HG03521 (cell line): Measurements from ENCODE around the gene RTF1.

Experiments used
- ATAC-seq: cut with Tn5 transposase; IDR thresholded peaks from one replicate; pipeline ENCODE4 v1.9.1; 2021; ENCODE audit warnings: mild to moderate bottlenecking, moderate library complexity; ENCODE audit not compliant: unreplicated experiment

Gene RTF1

DNA sequence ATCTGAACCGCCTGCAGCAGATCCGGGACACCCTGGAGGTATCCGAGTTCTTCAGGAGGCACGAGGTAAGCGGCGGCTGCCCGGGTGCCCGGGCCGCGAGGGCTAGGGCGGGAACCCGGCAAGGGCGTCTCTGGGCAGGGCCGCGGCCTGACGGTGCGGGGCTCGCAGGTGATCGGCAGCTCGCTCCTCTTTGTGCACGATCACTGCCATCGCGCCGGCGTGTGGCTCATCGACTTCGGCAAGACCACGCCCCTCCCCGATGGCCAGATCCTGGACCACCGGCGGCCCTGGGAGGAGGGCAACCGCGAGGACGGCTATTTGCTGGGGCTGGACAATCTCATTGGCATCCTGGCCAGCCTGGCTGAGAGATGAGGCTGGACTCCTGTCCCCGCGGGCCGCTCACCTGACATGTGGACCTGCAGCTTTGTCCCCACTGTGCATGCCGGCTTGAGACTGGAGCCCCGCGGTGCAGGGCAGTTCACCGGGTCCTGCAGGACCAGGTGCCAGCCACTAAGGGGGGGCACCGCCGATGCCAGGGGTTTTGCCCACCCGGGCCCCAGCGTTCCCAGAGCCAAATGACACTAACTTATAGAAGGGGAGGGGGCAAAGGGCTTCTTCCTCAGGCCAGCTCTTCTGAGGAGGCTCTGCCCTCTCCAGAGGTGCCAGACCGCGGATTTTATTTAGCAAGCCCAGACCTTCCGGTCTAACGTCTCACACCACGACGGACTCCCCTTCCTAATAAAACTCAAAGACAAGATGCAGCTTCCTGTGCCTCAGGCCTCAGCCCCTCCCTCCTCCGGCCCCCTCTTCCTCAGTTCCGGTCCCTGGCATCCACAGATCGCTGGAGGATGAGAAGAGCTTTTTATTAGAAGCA is 86.1 kb downstream of the RTF1 start:
- ATAC-seq: no peak

GRCh38 chr15:41503669-41504010 is 86.7 kb downstream of the RTF1 start:
- no peak for ATAC-seq

GRCh38 chr15:41504751-41505492 is 88.0 kb downstream of the RTF1 start:
- ATAC-seq: no peak

DNA sequence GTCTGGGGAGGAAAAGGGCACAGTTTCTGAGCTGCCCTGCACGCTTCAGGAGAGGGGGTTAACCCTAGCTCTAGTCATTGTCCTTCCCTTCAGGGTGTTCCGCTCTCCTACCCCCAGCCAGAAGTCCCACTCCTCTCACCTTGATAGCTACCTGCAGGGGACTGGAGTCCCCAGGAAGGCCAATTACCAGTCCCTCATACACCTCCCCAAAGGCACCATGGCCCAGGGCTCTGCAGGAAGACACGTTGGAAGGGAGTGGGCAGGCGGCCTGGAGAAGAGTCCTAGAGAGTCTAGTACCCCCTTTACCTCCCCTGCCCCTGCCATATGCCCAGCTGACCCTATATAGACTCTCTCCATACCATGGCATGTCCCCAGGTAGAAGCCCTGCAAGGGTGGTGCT is 88.9 kb downstream of the RTF1 start:
- no peak for ATAC-seq

DNA sequence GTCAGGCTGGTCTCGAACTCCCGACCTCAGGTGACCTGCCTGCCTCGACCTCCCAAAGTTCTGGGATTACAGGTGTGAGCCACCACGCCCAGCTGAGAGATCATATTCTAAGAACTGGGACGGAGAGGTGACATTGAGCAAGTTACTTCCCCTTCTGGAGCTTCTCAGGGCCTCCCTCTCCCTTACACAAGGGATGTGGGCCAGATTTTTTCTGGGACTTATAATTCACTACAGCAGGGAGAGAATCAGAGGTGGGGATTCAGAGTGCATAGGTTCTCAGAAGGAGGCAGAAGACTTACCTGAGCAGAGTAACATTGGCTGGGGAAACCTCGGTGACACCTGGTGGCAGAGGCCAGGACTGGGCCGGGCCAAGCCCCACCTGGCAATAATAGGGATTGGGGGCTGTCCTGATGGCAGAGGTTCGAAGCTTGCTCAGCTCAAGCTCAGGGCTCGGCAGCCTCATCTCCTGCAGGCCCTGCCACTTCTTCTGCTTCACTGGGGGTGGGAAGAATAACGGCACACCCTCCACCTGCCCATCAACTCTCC is 90.0 kb downstream of the RTF1 start:
- ATAC-seq: no peak

- ATAC-seq: no peak
Measured at GRCh38 chr15:41507820-41508290, 91.0 kb downstream of the RTF1 start.

- no peak for ATAC-seq
Measured at GRCh38 chr15:41510728-41511127, 93.8 kb downstream of the RTF1 start.

GRCh38 chr15:41511331-41511898 is 94.5 kb downstream of the RTF1 start:
- ATAC-seq: no peak

DNA sequence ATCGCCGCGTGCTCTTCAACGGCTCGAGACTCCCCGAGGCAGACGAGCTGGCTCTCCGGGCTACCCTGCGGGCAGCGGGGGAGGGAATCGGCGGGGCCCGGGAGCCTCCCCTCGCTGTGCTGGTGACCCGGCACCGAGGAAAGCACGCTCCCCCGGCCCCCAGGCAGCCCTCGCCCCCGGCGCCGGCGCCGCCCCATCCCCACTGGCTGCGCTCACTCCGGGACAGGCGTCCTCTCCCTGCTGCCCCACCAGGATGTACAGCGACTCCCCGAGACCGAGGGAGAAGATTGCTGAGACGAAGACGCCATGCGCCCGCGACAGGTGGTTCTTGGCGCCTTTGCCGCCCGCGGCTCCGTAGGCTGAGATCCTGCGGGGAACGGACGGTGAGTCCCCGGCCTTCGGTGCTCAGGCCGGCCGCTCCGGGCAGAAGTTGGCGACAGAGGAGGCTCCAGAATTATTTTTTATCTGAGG is 95.0 kb downstream of the RTF1 start:
- no peak for ATAC-seq

DNA sequence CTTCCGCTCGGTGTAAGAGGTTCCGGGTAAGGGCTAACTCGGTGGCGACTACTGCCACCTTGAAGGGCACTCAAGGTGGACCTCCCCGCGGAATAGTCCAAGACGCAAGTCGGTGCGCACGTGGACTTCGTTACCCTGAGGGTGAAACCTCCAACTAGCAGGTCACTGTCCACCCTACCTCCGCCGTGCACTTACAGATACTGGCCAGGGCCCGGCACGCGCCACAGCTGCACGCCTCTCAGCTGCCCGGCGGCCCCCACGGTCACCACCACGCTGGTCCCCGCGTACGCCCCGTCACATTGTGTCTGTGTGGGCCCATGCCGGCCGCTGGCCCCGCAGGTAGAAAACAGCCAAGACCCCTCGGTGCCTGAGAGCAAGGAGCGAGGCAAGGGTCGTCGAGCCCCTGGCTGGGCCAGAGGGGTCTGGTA is 95.6 kb downstream of the RTF1 start:
- ATAC-seq: no peak

DNA sequence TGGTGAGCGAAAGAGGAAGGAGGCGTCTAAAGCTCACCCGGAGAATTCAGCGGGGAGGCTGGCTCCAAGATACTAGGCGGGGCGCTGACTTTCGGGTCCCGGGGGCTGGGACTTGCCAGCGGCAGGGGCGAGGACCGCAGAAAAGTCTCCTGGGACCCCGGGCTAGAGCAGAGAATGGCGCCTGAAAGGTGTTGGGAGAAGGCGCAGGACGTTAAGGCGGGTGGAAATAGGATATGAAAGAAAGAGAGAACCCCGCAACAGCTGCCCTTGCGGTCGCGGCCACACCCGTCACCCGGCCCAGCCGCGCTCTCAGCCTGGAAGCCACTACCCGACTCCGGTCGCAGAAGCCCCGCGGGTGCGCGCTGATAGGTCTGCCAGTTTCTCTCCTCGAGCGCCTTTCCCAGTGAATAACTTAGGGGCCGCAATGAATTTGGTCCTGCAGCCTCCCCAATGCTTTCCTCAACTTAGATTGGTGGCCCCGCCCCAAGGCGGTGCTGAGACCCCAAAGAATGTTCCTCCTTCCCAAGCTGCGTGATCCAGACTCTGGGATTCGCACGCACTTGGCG is 96.1 kb downstream of the RTF1 start:
- no peak for ATAC-seq

- no peak for ATAC-seq
Measured at GRCh38 chr15:41513506-41514227, 96.8 kb downstream of the RTF1 start, which contains the start of gene LTK. Gene LTK (minus strand): TSS chr15:41513827. CDS start chr15:41513709, 118 bp downstream.

DNA sequence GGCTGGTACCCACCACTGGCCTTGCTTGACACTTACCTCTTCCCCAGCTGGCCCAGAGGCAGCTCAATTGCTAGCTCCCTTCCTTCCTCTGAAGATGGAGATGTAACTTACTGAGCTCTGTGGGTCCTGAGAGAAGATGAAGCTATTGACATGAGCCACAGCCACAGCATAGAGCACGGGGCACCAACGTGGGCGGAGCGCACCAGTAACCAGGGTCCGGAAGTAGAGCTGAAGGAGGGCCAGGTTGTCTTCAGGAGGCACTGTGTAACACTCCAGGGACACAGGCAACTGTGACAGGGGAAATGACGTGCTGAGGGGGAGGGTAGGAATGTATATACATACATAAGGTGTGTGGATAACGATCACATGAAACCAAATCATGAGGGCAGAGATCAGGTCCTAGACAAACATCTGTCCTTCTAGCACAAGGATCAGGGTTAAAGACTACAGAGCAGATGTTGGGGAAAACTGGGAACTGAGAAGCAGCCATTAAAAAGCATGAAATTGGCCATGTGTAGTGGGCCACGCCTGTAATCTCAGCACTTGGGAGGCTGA is 101.1 kb downstream of the RTF1 start:
- ATAC-seq: no peak

- ATAC-seq: no peak
Measured at GRCh38 chr15:41520636-41521035, 103.7 kb downstream of the RTF1 start.

GRCh38 chr15:41521614-41522013 is 104.7 kb downstream of the RTF1 start:
- no peak for ATAC-seq

- no peak for ATAC-seq
Measured at GRCh38 chr15:41523097-41523496, 106.2 kb downstream of the RTF1 start.

DNA sequence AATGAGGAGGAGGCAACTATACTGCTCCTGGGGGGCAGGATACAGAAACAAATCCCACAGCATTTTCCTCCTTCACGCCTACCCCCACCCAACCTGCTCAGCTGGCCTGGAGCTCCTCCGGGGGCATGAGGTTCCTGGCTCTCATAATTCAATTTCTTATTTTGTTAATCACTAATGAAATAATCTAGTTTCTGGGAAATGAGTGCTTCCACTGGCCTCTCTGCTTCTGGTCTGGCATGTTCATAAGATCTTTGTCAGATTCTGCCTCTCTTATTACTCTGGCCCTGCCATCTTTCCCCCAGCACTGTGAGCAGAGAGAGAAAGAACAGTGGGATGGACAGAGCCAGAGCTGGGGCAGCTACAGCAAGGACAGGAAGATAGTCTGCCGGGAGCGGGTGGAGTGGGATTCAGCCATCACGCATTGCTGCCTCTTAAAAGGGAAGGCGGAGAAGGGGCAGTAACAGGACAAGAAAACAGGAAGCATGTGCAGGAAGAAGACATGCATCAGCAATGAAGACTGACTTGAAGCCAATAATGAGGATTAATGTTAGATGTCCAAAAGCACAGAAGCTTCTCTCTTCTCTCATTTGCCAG is 113.6 kb downstream of the RTF1 start:
- ATAC-seq: no peak
